K562 (cell line): ENCODE measurements around the gene PRPF8. TPM values are rescaled to one million over a fixed set of nuclear protein-coding genes. Genes with fewer than 3 reads are reported as not detected.

Source experiments
- GTF2A2 ChIP-seq: IDR thresholded peaks from 2 replicates; pipeline ENCODE4 v1.6.1; 2016; ENCODE audit warnings: mild to moderate bottlenecking, missing genetic modification characterization, missing compliant biosample characterization
- KAT2B ChIP-seq: IDR thresholded peaks from one replicate; pipeline ENCODE4 v1.6.1; 2012; ENCODE audit warnings: low read depth, mild to moderate bottlenecking, control low read depth, inconsistent platforms, low read length, moderate library complexity
- NFE2 ChIP-seq: IDR thresholded peaks from 2 replicates; pipeline ENCODE4 v1.6.1; 2014; ENCODE audit warnings: antibody characterized with exemption, low read depth
- NFIX ChIP-seq: fragments of 250-450 bp; sonication (Bioruptor Pico); IDR thresholded peaks from 2 replicates; pipeline ENCODE4 v1.4.0; 2020; ENCODE audit warnings: low read depth, mild to moderate bottlenecking, moderate library complexity
- SMARCA5 ChIP-seq: fragments of 450-650 bp; IDR thresholded peaks from 2 replicates; pipeline ENCODE4 v1.6.1; 2016
- SOX6 ChIP-seq: fragments of 450-650 bp; IDR thresholded peaks from 2 replicates; pipeline ENCODE4 v1.6.1; 2014; ENCODE audit warnings: mild to moderate bottlenecking
- TARDBP ChIP-seq: fragments of 450-650 bp; IDR thresholded peaks from 2 replicates; pipeline ENCODE4 v1.6.1; 2016
- ZFP1 ChIP-seq: fragments of 450-650 bp; formaldehyde crosslinking; IDR thresholded peaks from 2 replicates; pipeline ENCODE4 v1.4.0; 2020; ENCODE audit warnings: mild to moderate bottlenecking, mixed read lengths
- ZNF24 ChIP-seq: fragments of 450-650 bp; IDR thresholded peaks from 2 replicates; pipeline ENCODE4 v1.6.1; 2016
- ZNF354B ChIP-seq: fragments of 250-450 bp; sonication (Bioruptor Pico); IDR thresholded peaks from 2 replicates; pipeline ENCODE4 v1.4.0; 2020
- ZNF436 ChIP-seq: fragments of 250-450, 450-650 bp; sonication (Bioruptor Pico); formaldehyde crosslinking; IDR thresholded peaks from 2 replicates; pipeline ENCODE4 v1.7.0; 2020; ENCODE audit warnings: mild to moderate bottlenecking
- ZNF444 ChIP-seq: fragments of 250-450 bp; sonication (Bioruptor Pico); IDR thresholded peaks from 2 replicates; pipeline ENCODE4 v1.4.0; 2020; ENCODE audit warnings: mild to moderate bottlenecking, moderate library complexity
- ZSCAN29 ChIP-seq: fragments of 450-650 bp; IDR thresholded peaks from 2 replicates; pipeline ENCODE4 v1.6.1; 2017
- polyA plus RNA-seq, 8 experiments: library from polyadenylated mRNA; depleted of rRNA in 4 of 8; stranded (reverse) in 5 of 8; unstranded in 3 of 8; fragments of >200 nt; fragmentation: Nextera tagmentation in 2 of 8; fragmentation: Illumina TruSeq in 1 of 8; extraction: Ambion mirVana in 2 of 8; extraction: Trizol in 1 of 8; gene quantifications; 2 replicates each; pipeline versions ENCODE4 v1.2.1 to v1.2.3, GENCODE V29; 2011 to 2014; ENCODE audit warnings: inconsistent platforms in 1 of 8, missing spikeins in 1 of 8
- total RNA-seq, 7 experiments: library from RNA; depleted of rRNA in 6 of 7; stranded (reverse); fragments of >200 nt in 6 of 7; fragmentation: Illumina TruSeq in 2 of 7; extraction: Trizol in 2 of 7; gene quantifications; 2 replicates each; pipeline versions ENCODE4 v1.2.1 to v1.2.3, GENCODE V29; 2011 to 2021; ENCODE audit warnings: low replicate concordance in 1 of 7
- TF ChIP-seq, protein P1 (sequence below): fragments of 200-800 bp; sonication (Bioruptor generic); IDR thresholded peaks from 2 replicates; pipeline ENCODE4 v1.6.1; 2017; ENCODE audit warnings: missing genetic modification characterization, missing compliant biosample characterization
- TF ChIP-seq, protein P2 (sequence below): fragments of 250-450 bp; sonication (Bioruptor Pico); IDR thresholded peaks from 2 replicates; pipeline ENCODE4 v1.4.0; 2020; ENCODE audit warnings: mild to moderate bottlenecking, moderate library complexity
- TF ChIP-seq, protein P3 (sequence below): sonication (generic); formaldehyde crosslinking; IDR thresholded peaks from 2 replicates; pipeline ENCODE4 v1.4.0; 2020; ENCODE audit warnings: mild to moderate bottlenecking, missing genetic modification reagents
- TF ChIP-seq, protein P4 (sequence below): fragments of 450-650 bp; formaldehyde crosslinking; IDR thresholded peaks from 2 replicates; pipeline ENCODE4 v1.4.0; 2020; ENCODE audit warnings: mild to moderate bottlenecking, moderate library complexity
- TF ChIP-seq, protein P5 (sequence below): fragments of 250-450 bp; sonication (Bioruptor Pico); IDR thresholded peaks from 2 replicates; pipeline ENCODE4 v1.9.0; 2021; ENCODE audit warnings: mild to moderate bottlenecking
- TF ChIP-seq, protein P6 (sequence below), 2 experiments: fragments of 450-650 bp in 1 of 2; IDR thresholded peaks; 2 replicates each; pipeline ENCODE4 v1.6.1; 2011 to 2017; ENCODE audit warnings: low read depth in 2 of 2, antibody characterized with exemption in 1 of 2, borderline replicate concordance in 1 of 2, low read length in 1 of 2, mild to moderate bottlenecking in 1 of 2, mixed read lengths in 1 of 2; ENCODE audit not compliant: control insufficient read depth in 1 of 2

The PRPF8 gene
- total and polyA plus RNA-seq, 9 of the 15 experiments (the other 6 are each of a cell fraction or from before 2014, with no cell fraction given), result 64.3 to 294 (median 85.9) TPM

DNA sequence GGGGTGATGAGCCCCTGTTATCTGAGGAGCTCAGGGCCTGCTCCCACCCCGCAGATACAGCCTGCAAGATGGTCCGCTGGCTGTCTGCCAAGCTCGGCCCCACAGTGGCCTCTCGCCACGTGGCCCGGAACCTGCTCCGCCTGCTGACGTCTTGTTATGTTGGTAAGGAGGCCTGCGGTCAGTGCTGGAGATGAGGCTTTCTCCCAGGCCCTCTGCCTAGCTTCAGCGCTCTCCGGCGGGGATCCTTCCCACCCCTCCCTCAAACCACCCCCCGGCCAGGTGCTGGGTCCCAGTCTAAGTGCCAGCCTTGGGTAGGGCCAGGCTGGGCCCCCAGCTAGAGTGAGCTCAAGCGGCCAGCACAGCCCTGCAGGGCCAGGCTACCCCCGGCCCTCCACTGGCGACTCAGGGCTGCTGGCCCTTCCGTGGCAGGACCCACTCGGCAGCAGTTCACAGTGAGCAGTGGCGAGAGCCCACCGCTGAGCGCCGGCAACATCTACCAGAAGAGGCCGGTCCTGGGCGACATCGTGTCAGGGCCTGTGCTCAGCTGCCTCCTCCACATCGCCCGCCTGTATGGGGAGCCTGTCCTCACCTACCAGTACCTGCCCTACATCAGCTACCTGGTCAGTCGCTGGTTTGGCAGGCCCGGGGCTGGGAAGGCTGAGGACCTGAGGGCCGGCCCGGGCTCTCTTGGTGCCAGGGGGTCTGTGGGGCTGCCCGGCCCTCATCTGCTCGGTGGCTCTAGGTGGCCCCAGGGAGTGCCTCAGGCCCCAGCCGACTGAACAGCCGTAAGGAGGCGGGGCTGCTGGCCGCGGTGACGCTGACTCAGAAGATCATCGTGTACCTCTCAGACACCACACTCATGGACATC, 45.9 kb upstream of the PRPF8 start (continued):
- TF ChIP-seq ZNF354B (CRISPR knock-in tag), result no peak
- no peak for TF ChIP-seq ZSCAN29
- no peak for TF ChIP-seq ZFP1 (CRISPR knock-in tag)
- TF ChIP-seq, protein P1, sequence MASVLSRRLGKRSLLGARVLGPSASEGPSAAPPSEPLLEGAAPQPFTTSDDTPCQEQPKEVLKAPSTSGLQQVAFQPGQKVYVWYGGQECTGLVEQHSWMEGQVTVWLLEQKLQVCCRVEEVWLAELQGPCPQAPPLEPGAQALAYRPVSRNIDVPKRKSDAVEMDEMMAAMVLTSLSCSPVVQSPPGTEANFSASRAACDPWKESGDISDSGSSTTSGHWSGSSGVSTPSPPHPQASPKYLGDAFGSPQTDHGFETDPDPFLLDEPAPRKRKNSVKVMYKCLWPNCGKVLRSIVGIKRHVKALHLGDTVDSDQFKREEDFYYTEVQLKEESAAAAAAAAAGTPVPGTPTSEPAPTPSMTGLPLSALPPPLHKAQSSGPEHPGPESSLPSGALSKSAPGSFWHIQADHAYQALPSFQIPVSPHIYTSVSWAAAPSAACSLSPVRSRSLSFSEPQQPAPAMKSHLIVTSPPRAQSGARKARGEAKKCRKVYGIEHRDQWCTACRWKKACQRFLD (CRISPR knock-in tag), result peak; percentile 87
- TF ChIP-seq SMARCA5, result no peak
- no peak for TF ChIP-seq ZNF444 (CRISPR knock-in tag)
- TF ChIP-seq GTF2A2 (tag), result no peak
- no peak for TF ChIP-seq TARDBP
- TF ChIP-seq, protein P2, sequence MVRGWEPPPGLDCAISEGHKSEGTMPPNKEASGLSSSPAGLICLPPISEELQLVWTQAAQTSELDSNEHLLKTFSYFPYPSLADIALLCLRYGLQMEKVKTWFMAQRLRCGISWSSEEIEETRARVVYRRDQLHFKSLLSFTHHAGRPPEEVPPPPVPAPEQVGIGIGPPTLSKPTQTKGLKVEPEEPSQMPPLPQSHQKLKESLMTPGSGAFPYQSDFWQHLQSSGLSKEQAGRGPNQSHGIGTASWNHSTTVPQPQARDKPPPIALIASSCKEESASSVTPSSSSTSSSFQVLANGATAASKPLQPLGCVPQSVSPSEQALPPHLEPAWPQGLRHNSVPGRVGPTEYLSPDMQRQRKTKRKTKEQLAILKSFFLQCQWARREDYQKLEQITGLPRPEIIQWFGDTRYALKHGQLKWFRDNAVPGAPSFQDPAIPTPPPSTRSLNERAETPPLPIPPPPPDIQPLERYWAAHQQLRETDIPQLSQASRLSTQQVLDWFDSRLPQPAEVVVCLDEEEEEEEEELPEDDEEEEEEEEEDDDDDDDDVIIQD (CRISPR knock-in tag), result 0 out of 2 replicates have a peak, but pooled peaks have one; percentile 41
- TF ChIP-seq SOX6, result peak; percentile 31; the same call in 1 of the 2 replicates
- no peak for TF ChIP-seq NFE2
- TF ChIP-seq, protein P3, sequence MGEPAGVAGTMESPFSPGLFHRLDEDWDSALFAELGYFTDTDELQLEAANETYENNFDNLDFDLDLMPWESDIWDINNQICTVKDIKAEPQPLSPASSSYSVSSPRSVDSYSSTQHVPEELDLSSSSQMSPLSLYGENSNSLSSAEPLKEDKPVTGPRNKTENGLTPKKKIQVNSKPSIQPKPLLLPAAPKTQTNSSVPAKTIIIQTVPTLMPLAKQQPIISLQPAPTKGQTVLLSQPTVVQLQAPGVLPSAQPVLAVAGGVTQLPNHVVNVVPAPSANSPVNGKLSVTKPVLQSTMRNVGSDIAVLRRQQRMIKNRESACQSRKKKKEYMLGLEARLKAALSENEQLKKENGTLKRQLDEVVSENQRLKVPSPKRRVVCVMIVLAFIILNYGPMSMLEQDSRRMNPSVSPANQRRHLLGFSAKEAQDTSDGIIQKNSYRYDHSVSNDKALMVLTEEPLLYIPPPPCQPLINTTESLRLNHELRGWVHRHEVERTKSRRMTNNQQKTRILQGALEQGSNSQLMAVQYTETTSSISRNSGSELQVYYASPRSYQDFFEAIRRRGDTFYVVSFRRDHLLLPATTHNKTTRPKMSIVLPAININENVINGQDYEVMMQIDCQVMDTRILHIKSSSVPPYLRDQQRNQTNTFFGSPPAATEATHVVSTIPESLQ (CRISPR knock-in tag), result no peak
- TF ChIP-seq, protein P4, sequence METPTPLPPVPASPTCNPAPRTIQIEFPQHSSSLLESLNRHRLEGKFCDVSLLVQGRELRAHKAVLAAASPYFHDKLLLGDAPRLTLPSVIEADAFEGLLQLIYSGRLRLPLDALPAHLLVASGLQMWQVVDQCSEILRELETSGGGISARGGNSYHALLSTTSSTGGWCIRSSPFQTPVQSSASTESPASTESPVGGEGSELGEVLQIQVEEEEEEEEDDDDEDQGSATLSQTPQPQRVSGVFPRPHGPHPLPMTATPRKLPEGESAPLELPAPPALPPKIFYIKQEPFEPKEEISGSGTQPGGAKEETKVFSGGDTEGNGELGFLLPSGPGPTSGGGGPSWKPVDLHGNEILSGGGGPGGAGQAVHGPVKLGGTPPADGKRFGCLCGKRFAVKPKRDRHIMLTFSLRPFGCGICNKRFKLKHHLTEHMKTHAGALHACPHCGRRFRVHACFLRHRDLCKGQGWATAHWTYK, result peak; percentile 99
- TF ChIP-seq, protein P5, sequence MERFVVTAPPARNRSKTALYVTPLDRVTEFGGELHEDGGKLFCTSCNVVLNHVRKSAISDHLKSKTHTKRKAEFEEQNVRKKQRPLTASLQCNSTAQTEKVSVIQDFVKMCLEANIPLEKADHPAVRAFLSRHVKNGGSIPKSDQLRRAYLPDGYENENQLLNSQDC (CRISPR knock-in tag), result no peak
- TF ChIP-seq, protein P6, sequence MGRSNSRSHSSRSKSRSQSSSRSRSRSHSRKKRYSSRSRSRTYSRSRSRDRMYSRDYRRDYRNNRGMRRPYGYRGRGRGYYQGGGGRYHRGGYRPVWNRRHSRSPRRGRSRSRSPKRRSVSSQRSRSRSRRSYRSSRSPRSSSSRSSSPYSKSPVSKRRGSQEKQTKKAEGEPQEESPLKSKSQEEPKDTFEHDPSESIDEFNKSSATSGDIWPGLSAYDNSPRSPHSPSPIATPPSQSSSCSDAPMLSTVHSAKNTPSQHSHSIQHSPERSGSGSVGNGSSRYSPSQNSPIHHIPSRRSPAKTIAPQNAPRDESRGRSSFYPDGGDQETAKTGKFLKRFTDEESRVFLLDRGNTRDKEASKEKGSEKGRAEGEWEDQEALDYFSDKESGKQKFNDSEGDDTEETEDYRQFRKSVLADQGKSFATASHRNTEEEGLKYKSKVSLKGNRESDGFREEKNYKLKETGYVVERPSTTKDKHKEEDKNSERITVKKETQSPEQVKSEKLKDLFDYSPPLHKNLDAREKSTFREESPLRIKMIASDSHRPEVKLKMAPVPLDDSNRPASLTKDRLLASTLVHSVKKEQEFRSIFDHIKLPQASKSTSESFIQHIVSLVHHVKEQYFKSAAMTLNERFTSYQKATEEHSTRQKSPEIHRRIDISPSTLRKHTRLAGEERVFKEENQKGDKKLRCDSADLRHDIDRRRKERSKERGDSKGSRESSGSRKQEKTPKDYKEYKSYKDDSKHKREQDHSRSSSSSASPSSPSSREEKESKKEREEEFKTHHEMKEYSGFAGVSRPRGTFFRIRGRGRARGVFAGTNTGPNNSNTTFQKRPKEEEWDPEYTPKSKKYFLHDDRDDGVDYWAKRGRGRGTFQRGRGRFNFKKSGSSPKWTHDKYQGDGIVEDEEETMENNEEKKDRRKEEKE (IDR thresholded peaks at IDR 0.05; ENCODE audit: borderline replicate concordance in 1 of 2, control insufficient read depth in 1 of 2, low read depth in 2 of 2, low read length in 1 of 2), result no peak
- no peak for TF ChIP-seq ZNF436 (CRISPR knock-in tag)
- TF ChIP-seq NFIX (CRISPR knock-in tag), result peak; percentile 54
- no peak for TF ChIP-seq ZNF24
- no peak for TF ChIP-seq KAT2B
